ENCODE measurements around the gene ACO1. TPM values are rescaled to one million over a fixed set of nuclear protein-coding genes. Genes with fewer than 3 reads are reported as not detected.

The ACO1 gene
- total RNA-seq = 21.5 TPM

GRCh38 chr9:32384364-32385151 lies at the start of gene ACO1:
ACO1 (plus strand) TSS chr9:32384643; CDS start chr9:32405507, 20,864 bp downstream.

Other genes with a start within 250 kb of the ACO1 start
- gene RIGI, start 141.6 kb downstream of the ACO1 start, total RNA-seq = 11.2 TPM
- 12.8 TPM for gene SMIM27, start 167.7 kb downstream of the ACO1 start, total RNA-seq
- 23.2 TPM for gene TOPORS, start 167.9 kb downstream of the ACO1 start, total RNA-seq
- 65.6 TPM for gene NDUFB6, start 188.5 kb downstream of the ACO1 start, total RNA-seq